Activated T-cell treated with anti-CD3 and anti-CD28 coated beads, Interleukin-2, amount 50 U/mL, for 24 hours (primary cell): ENCODE measurements around the gene ANKRD11.
"Not testable (repeated sequence)": the region's sequence is repeated elsewhere in the genome, so short reads cannot be mapped to it uniquely, and the experiment has no call there.

ENCODE experiments used
- DNase-seq: peaks from one replicate; pipeline ENCODE4 v3.0.0-alpha.2; 2020
- H3K27ac Mint-ChIP-seq: 2 replicates; pipeline ENCODE4 v1.8.0; 2020; ENCODE audit warnings: mild to moderate bottlenecking, mixed read lengths
- H3K27me3 Mint-ChIP-seq: 2 replicates; pipeline ENCODE4 v1.8.0; 2020; ENCODE audit warnings: mixed read lengths
- H3K36me3 Mint-ChIP-seq: 2 replicates; pipeline ENCODE4 v1.8.0; 2020; ENCODE audit warnings: low read depth, mixed read lengths
- H3K4me1 Mint-ChIP-seq: 2 replicates; pipeline ENCODE4 v1.8.0; 2020; ENCODE audit warnings: low read depth, mixed read lengths
- H3K4me3 Mint-ChIP-seq: 2 replicates; pipeline ENCODE4 v1.8.0; 2020; ENCODE audit warnings: mild to moderate bottlenecking, moderate library complexity, mixed read lengths
- H3K9me3 Mint-ChIP-seq: 2 replicates; pipeline ENCODE4 v1.8.0; 2020; ENCODE audit warnings: mixed read lengths

The ANKRD11 gene

DNA sequence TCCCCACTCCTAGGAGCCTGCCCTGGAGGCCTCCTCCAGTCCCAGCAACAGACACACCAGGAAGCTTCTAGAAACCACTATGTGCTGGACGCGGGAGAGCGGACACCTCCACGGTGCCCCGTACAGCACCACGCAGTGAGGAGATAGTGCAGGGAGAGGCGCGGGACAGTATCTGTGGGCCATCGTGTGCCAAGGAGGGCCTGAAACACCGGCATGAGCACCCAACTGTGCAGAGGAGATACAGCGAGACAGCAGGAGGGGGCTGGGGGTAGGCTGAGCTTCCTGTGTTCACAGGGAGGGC lies 215.1 kb downstream of the ANKRD11 start:
- DNase-seq: no peak
- H3K27ac Mint-ChIP-seq: peak overlapping the region; percentile 45
- H3K27me3 Mint-ChIP-seq: no peaks in the 10 kb centered on the region
- no peak overlapping the region for H3K4me3 Mint-ChIP-seq
- H3K9me3 Mint-ChIP-seq: no peaks in the 10 kb centered on the region
- H3K36me3 Mint-ChIP-seq: peaks cover 89% of the 10 kb centered on the region
- no peaks in the 10 kb centered on the region for H3K4me1 Mint-ChIP-seq

DNA sequence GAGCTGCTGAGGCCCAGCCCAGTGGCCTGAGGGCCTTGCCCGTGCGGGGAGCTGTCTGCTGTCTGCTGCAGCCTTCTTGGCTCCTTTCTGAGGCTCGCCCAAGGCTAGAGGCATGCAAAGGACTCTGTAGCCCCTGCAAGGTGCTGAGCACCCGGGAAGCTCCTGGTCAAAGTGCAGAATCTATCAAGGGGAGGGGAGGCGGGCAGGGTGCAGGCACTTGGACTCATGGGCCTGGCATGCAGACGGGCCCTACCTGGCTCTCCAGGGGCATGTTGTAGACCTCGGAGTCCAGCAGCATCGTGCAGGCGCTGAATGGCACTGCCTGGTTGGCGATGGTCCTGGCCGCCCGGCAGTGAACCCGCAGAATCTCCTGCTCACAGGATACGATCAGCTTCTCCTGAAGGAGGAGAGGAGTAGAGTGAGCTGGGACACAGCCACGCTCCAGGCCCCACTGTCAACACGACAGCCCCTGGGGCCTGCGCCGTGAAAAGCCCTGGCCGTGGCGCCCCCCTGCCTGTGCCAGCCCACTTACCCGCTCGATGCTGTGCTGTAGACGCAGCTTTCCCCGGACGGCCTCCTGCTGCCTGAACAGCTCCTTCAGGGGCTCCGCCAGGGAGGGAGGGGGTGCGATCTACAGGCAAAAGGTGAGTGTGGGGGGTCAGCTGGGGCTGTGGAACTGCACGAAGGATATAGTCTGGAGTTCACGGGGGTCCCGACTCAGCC lies 215.6 kb downstream of the ANKRD11 start:
- peaks cover 93% of the 10 kb centered on the region for H3K36me3 Mint-ChIP-seq
- H3K27me3 Mint-ChIP-seq: no peaks in the 10 kb centered on the region
- DNase-seq: no peak
- H3K4me3 Mint-ChIP-seq: no peak overlapping the region
- H3K27ac Mint-ChIP-seq: peak overlapping the region; percentile 45
- H3K4me1 Mint-ChIP-seq: no peaks in the 10 kb centered on the region
- H3K9me3 Mint-ChIP-seq: no peaks in the 10 kb centered on the region

- H3K27ac Mint-ChIP-seq: peak overlapping the region; percentile 57
- H3K4me3 Mint-ChIP-seq: no peak overlapping the region
- H3K36me3 Mint-ChIP-seq: peaks cover 100% of the 10 kb centered on the region
- no peak for DNase-seq
- no peaks in the 10 kb centered on the region for H3K9me3 Mint-ChIP-seq
- H3K4me1 Mint-ChIP-seq: no peaks in the 10 kb centered on the region
- no peaks in the 10 kb centered on the region for H3K27me3 Mint-ChIP-seq
These were observed 216.5 kb downstream of the ANKRD11 start for GRCh38 chr16:89273741-89274472.

GRCh38 chr16:89272631-89273030 lies 217.7 kb downstream of the ANKRD11 start:
- Mint-ChIP-seq H3K9me3 (no peaks in the 10 kb centered on the region), H3K27me3 (no peaks in the 10 kb centered on the region), H3K27ac (no peak overlapping the region), H3K4me3 (no peak overlapping the region), H3K36me3 (peaks cover 93% of the 10 kb centered on the region), H3K4me1 (no peaks in the 10 kb centered on the region)
- DNase-seq: no peak

DNA sequence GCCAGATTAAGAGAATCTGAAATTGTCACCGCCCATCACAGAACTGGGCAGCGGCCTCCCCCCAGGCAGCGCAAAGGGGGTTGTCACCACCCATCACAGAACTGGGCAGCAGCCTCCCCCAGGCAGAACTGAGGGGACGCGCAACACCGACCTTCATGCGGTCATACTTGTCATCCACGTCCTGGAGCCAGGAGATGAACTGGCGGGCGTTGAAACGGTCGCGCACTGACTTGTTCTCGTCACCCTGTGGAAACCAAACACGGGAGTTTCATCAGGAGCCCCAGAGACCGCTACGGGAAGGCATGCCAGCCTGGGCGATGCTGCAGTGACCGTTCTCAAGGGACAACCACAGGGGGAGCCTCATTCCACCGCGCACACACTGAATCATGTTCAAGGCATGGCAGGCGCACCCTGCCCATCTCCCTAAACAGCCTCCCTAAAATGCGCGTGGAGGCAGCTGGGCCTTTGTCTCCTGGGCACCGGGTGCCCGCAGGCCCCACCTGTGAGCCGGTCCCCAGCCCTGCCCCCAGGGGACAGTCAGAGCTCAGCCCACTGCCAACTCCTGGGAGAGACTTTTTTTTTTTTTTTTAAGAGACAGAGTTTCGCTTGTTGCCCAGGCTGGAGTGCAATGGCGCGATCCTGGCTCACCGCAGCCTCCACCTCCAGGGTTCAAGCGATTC lies 219.6 kb downstream of the ANKRD11 start:
- no peaks in the 10 kb centered on the region for H3K9me3 Mint-ChIP-seq
- peaks cover 90% of the 10 kb centered on the region for H3K36me3 Mint-ChIP-seq
- no peak overlapping the region for H3K4me3 Mint-ChIP-seq

DNA sequence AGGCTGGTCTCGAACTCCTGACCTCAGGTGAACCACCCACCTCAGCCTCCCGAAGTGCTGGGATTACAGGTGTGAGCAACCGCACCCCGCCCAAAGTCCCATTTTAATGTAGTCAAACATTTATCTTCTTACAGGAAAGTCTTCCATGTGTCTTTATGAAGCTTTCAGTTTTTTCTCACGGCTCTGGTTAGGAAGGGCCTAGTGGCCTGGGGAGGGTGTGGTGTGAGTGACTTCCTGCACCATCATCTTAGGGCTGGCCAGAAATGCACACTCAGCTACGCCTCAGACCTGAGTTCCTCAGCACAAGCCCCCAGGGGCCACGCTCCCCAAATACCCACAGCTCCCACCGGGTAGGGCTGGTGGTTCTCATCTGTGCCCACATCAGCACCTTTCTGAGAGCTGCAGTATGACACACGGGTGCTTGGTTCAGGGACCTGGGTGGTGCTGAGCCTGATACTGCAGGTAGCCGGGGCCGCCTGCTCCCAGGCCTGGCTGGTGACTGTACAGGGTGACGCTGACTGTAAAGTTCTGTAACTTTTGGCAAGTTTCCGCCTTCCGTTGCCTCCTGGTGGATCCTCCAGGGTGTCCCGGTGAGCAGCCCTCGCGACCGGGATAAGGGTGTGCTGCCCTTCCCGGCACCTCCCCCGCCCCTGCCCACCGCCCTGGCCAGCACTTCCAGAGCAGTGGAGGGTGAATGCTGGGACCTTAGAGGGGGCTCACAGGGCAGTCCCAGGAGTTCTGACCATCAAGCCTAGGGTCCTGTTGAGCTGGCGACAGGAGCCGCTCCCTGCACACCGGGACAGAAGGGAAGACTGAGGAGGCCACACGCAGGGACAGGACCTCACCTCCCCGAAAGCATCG lies 220.3 kb downstream of the ANKRD11 start:
- Mint-ChIP-seq H3K4me1 (no peaks in the 10 kb centered on the region), H3K27me3 (no peaks in the 10 kb centered on the region), H3K9me3 (no peaks in the 10 kb centered on the region), H3K4me3 (no peak overlapping the region), H3K27ac (peak overlapping the region; percentile 44), H3K36me3 (peaks cover 90% of the 10 kb centered on the region)
- no peak for DNase-seq

More for the DNA sequence above, 219.6 kb downstream of the ANKRD11 start:
- H3K27ac Mint-ChIP-seq: peak overlapping the region; percentile 44
- no peaks in the 10 kb centered on the region for H3K4me1 Mint-ChIP-seq
- H3K27me3 Mint-ChIP-seq: no peaks in the 10 kb centered on the region
- no peak for DNase-seq

DNA sequence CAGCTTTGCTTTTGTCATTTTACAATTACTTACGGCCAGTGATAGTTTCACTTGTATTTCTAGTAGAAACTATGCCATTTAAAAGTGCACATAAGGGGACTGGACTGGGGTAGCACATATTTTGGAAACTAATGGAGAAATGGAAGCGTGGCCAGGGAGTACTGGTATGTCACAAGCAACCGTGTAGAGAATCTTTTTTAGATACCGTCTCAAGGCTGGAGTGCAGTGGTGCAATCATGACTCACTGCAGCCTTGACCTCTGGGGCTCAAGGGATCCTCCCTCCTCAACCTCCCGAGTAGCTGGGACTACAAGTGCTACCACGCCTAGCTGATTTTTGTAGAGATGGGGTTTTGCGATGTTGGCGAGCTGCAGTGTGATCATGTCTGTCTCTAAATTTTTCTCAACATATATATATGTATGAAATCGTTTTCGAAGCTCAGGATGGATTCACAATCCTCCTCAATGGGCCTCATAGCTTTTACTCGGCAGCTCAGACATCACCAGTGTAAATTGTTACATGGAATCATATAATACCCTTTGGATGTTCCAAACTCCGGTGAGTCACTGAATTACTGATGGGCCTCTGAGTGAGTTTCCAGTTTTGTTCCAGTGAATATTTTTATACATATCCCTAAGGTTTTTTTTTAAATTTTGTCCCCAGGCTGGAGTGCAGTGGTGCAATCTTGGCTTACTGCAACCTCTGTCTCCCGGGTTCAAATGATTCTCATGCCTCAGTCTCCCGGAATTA lies 221.2 kb downstream of the ANKRD11 start:
- peak overlapping the region; percentile 20 for H3K27ac Mint-ChIP-seq
- no peak for DNase-seq
- peaks cover 83% of the 10 kb centered on the region for H3K36me3 Mint-ChIP-seq
- no peaks in the 10 kb centered on the region for H3K27me3 Mint-ChIP-seq
- H3K4me1 Mint-ChIP-seq: no peaks in the 10 kb centered on the region
- H3K9me3 Mint-ChIP-seq: no peaks in the 10 kb centered on the region
- no peak overlapping the region for H3K4me3 Mint-ChIP-seq

- Mint-ChIP-seq H3K4me3 (no peak overlapping the region), H3K27ac (peak overlapping the region; percentile 20), H3K27me3 (no peaks in the 10 kb centered on the region), H3K9me3 (no peaks in the 10 kb centered on the region), H3K36me3 (peaks cover 77% of the 10 kb centered on the region), H3K4me1 (no peaks in the 10 kb centered on the region)
- DNase-seq: no peak
These were observed 221.8 kb downstream of the ANKRD11 start for GRCh38 chr16:89268585-89268984.

- DNase-seq, H3K4me1 Mint-ChIP-seq, H3K27ac Mint-ChIP-seq, H3K4me3 Mint-ChIP-seq, H3K27me3 Mint-ChIP-seq, H3K9me3 Mint-ChIP-seq: not testable (repeated sequence)
- H3K36me3 Mint-ChIP-seq: peaks cover 69% of the 10 kb centered on the region
These were observed 222.6 kb downstream of the ANKRD11 start for GRCh38 chr16:89267746-89268145.

- peaks cover 2% of the 10 kb centered on the region for H3K9me3 Mint-ChIP-seq
- DNase-seq: no peak
- H3K4me1 Mint-ChIP-seq: peaks cover 2% of the 10 kb centered on the region
- no peak overlapping the region for H3K4me3 Mint-ChIP-seq
- peaks cover 57% of the 10 kb centered on the region for H3K36me3 Mint-ChIP-seq
- H3K27me3 Mint-ChIP-seq: no peaks in the 10 kb centered on the region
- H3K27ac Mint-ChIP-seq: no peak overlapping the region
These were observed 223.7 kb downstream of the ANKRD11 start for GRCh38 chr16:89266521-89267134.

- peak overlapping the region; percentile 63 for H3K27ac Mint-ChIP-seq
- no peaks in the 10 kb centered on the region for H3K27me3 Mint-ChIP-seq
- DNase-seq: no peak
- H3K9me3 Mint-ChIP-seq: peaks cover 2% of the 10 kb centered on the region
- H3K36me3 Mint-ChIP-seq: peaks cover 48% of the 10 kb centered on the region
- peaks cover 5% of the 10 kb centered on the region for H3K4me1 Mint-ChIP-seq
- no peak overlapping the region for H3K4me3 Mint-ChIP-seq
These were observed 224.7 kb downstream of the ANKRD11 start for GRCh38 chr16:89265647-89266046.

DNA sequence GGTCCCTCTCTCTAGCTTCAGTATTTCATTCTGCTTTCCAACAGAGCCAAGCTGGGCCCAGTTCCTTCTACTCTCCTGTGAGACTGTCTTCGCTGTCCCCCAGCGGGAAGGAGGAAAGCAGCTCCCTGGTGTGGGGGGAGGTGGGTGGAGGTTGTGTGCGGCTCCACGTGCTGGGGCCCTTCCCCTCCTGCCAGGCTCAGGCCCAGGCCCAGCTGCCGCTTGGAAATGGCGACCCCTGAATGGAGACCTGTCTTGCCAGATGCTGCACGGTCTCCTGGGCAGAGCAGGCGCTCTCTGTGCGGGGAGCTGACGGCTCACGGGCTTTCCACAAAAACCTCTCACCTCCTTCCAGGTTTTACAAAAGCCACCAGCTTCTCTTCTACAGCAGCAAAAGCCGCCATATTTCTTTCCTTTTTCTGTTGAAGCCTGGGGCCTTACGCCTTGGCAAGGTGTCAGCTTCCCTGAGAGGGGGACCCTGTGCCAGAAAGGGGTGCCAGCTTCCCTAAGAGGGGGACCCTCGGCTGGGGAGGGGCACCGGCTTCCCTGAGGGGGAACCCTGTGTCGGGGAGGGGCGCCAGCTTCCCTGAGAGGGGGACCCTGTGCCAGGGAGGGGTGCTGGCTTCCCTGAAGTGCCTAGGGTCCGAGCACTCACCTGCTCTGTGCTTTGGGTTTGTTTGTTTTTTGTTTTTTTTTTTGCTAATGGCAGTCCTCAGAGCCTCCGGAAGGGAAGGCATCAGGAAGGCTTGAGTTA lies 225.4 kb downstream of the ANKRD11 start:
- H3K36me3 Mint-ChIP-seq: peaks cover 41% of the 10 kb centered on the region
- no peak overlapping the region for H3K4me3 Mint-ChIP-seq
- H3K9me3 Mint-ChIP-seq: peaks cover 2% of the 10 kb centered on the region
- peaks cover 5% of the 10 kb centered on the region for H3K4me1 Mint-ChIP-seq
- H3K27me3 Mint-ChIP-seq: no peaks in the 10 kb centered on the region
- DNase-seq: no peak
- peak overlapping the region; percentile 44 for H3K27ac Mint-ChIP-seq
